ENCODE measurements around the gene CDPF1.

Gene CDPF1

DNA sequence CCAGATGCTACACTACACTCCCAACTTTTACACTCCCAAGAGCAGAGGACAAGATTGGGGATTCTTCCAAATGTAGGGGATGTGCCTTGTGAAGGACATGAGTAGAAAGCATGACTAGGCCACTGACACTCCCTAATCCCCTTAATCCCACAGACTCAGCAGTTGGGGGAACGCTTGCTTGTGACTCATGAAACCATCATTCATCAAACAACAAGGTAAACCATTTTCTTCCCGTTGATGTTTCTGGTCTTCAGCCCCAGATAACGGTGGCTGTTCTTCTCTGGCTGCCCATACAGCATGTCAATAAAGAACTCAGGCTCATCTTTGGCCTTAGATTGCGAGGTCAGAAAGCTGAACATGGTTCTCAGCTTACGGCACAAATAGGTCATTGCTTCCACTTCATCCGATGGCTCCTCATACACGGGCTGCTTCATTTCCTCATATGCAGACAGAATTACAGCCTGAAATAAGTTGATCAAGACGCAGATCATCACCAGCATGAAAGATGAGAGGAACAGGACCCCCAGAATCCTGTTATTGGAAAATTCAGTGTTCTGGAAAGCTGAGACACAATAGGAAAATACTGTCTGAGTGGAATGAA is 6.4 kb upstream of the CDPF1 start:
- DNase-seq (ENCODE audit: low spot score): no peak

- DNase-seq (ENCODE audit: low spot score): no peak
Measured at GRCh38 chr22:46251816-46252380, 1.8 kb upstream of the CDPF1 start.

GRCh38 chr22:46251266-46251665 is 1.2 kb upstream of the CDPF1 start:
- DNase-seq (ENCODE audit: low spot score): no peak

GRCh38 chr22:46250783-46251125 is 661 bp upstream of the CDPF1 start:
- DNase-seq (ENCODE audit: low spot score): no peak

DNA sequence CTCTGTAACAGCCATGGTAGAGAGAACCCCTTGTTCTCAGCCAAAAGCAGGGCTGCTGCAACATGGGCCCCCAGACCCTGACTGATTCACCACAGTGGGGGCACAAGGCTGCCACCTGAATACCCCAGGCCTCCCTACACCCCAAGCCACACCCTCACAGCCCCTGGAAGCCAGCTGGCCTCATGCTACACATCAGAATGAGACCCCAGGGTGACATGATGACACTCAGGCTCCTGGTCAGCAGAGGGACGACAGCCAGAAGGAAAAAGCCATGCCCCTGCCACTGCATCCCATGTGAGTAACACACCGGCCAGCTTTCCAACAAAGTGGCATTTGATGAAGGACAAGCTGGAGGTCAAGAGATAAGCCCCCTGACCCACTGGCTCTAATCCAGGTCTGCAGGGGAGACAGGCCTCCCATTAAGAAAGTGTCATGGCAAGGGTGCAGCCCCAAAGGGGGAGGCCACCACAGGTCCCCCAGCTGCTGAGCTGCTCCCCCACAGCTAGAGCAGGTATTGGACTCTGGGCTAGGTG is 2.6 kb downstream of the CDPF1 start:
- DNase-seq (ENCODE audit: low spot score): no peak

DNA sequence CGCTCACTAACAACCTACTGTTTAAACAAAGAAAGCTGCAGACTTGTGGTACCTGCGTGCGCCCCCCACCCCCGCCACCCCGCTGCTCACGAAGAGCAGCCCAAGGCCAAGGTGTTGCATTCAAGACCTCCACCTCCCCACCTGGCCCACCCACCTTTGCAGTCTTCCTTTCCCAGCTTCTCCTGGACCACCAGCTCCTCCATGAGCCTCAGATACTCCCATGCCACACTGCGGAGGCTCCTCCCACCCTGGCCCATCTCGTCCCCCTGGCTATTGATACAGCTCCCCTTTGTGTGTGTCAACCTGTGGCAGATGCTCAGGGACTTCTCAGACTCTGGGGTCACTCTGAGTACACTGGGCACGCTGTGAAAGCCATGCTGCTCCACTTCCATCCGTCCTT is 3.9 kb downstream of the CDPF1 start:
- DNase-seq (ENCODE audit: low spot score): no peak

- no peak for DNase-seq (ENCODE audit: low spot score)
Measured at GRCh38 chr22:46245511-46245910, 4.6 kb downstream of the CDPF1 start.

DNA sequence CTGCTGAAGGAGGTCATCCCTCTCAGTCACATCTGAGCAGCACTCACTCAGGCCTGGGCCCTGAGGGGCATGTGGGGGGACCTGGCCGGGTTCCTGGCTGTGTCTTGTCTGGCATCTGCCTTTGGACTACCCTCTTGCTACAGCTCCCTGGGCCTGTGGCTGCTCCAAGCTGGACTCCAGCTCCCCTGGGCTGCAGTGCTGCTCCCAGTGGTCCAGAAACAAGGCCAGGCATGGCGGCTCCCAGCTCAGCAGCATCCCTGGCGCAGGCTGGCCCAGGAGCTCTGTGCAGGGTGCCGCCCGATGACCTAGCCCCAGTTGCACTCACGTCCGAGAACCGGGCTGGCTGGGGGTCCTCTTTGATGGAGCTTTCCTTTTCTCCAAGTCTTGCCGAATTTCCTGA is 5.3 kb downstream of the CDPF1 start:
- no peak for DNase-seq (ENCODE audit: low spot score)

DNA sequence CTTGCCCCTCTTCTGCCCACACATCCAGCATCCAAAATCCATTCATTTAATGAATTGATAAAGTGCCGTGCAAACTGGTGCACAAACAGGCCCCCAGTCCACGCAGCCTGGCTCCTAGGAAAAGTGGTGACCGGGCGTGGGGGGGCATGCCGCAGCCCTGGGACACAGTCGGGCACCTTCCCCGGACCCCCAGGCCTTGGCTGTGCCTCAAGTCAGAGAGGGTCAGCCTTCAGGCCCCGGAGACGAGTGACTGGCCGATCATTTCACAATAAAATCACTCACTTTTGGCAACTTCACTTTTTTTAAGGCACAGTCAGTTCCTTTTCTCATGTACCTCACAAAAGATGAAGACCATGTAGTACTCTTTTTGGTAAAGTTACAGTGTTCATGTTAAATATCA is 8.0 kb downstream of the CDPF1 start:
- DNase-seq (ENCODE audit: low spot score): no peak

DNA sequence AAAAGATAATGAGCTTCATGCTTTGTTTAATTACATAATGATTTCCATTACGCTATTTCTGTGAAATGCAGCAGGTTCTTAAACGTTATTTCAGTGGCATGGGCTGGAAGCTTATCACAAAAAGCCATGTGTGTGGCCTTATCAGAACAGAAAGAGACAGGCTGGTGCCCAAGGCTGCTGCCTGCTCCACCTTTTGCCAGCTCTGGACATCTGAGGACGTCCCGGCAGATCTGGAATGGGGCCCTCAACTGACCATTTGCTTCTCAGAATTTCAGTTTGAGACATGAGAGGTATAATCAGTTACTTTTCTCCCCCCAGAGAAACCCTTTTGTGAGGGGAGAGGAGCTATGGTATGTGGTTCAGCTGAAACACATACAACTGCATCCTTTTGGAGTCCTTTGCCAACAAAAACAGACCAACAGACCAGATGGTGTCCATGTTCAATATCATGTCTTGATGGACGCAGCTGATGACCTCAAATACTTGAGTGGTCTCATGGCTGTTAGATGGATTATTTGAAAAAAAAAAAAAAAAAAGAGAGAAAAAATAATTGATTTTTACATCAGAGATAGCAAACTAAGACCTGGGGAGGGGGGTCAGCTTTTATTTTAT is 8.6 kb downstream of the CDPF1 start:
- DNase-seq (ENCODE audit: low spot score): no peak

GRCh38 chr22:46240907-46241306 is 9.2 kb downstream of the CDPF1 start:
- no peak for DNase-seq (ENCODE audit: low spot score)

DNA sequence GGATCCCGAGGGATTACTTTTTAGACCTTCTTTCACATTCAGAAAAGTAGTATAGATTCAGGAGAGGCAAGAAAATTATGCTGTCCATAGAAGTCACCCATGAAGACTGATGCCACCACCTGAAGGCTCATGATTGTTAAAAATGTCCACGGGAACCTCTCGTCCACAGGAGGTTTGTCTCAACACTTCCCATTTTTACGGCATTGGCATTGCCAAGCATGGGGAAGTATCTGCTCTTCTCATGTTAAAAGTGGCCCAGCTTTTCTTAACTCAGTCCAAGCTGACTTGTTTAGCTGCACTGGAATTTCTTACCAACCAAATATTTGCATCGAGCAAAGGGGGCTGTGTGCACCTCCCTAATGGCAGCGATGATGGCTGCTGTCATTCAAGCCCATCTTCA is 9.6 kb downstream of the CDPF1 start:
- no peak for DNase-seq (ENCODE audit: low spot score)

DNA sequence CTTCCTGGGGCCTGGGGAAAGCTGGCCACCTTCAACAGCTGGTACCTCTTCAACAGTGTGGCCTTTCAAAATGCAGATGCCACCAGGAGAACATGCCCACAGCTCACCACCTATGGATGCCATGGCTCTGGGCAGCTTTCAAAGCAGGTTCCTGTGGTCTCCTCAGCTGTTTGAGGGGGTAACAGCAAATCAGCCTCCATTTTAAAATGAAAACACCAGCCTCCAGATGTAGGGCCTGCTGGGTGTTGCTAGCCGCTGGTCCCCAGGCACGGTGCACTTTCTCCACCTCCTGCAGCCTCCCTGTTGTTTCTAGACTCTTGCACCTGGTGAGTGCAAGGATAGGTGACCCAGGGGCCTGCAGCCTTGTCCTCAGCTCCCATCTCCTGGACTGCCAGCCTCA is 10.0 kb downstream of the CDPF1 start:
- no peak for DNase-seq (ENCODE audit: low spot score)

GRCh38 chr22:46239261-46240048 is 10.6 kb downstream of the CDPF1 start:
- DNase-seq (ENCODE audit: low spot score): no peak

DNA sequence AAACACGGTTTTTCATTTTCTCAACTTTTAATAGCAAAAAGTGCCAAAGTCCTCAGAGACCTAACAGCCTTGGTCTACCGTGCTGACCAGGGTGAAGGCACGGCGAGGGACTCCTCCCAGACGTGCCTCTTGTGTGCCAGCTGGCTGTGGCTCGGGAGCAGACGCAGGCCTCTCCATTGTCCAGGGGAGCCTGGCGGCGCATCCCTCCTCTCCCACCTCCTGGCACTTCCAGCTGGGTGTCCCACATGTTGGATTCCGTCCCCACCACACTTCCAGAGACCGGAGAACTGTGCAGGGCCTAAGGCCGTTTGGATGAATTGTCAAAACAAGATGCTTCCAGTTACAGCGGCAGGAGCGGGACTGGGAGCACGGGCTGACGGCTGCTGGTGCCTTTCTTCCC is 11.6 kb downstream of the CDPF1 start:
- no peak for DNase-seq (ENCODE audit: low spot score)

DNA sequence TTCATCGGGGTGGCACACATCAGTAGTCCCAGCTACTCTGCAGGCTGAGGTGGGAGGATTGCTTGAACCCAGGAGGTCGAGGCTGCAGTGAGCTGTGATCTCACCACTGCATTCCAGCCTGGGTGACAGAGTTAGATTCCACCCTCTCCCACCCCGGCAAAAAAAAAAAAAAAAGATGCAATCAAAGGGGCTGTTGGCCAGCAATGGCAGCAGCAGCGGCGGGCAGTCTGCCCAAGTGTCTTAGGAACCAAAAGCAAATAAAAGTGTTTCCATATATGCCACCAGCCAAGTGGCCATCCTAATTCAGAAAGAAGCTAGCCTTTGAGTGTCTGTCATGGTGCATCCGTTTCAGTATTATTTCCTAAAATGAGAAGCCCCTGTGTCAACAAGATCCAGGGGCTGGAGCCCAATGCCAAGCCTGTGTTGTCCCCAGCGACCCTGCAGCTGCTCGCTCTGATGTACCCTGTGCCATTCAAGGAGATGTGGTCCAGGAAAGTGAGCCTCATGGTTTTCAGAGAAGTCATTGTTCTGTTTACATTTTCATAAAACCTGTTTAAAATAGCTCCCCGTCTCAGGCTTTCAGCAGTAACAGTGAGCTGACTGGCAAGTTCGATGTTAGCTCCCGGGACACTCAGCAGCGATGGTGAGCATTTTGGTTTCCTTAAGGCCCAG is 12.5 kb downstream of the CDPF1 start:
- no peak for DNase-seq (ENCODE audit: low spot score)

GRCh38 chr22:46234969-46235368 is 15.1 kb downstream of the CDPF1 start:
- no peak for DNase-seq (ENCODE audit: low spot score)

GRCh38 chr22:46233231-46233630 is 16.9 kb downstream of the CDPF1 start:
- no peak for DNase-seq (ENCODE audit: low spot score)

DNA sequence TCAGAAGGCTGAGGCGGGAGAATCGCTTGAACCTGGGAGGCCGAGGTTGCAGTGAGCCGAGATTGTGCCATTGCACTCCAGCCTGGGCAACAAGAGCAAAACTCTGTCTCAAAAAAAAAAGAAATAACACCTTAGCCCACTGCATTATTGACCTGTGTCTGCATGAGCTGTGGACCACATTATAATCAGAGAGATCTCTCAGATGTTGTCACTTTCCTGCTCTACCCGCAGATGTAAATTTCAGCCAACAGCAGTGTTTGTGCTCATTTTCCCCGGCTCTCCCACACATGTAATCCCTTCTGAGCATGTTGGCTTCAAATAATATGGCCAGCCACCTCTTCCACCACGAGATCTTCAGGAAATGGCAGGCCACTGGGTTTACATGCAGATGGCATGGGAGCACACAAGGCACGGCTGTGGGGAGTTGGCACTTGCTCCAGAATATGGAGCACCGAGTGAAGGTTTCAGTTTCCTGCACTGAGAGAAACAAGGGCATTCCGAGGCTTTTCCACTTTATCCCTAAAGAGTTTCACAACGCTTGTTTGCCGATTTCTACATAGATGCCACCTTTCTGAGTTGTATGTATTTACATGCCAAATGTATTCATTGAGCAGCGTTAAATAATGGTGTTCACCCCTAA is 19.7 kb downstream of the CDPF1 start:
- no peak for DNase-seq (ENCODE audit: low spot score)

DNA sequence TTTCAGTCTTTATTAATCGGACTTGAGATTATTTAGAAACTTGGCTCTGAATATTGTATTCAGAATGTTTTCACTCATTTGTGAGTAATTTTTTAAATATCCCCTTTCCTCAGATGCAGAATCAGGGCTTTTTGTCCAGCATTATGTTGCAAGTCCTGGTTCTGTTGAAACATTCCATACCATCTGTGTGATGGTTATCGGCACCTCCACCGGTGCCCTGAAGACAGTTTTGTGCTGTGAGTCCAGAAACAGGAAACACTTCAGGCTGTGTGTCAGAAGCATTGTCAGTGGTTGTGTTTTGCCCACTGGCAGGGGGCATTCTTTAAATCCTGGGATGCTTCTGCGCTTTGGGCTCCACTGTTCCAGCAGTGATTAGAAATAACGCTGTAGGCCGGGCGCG is 20.4 kb downstream of the CDPF1 start:
- DNase-seq (ENCODE audit: low spot score): no peak

DNA sequence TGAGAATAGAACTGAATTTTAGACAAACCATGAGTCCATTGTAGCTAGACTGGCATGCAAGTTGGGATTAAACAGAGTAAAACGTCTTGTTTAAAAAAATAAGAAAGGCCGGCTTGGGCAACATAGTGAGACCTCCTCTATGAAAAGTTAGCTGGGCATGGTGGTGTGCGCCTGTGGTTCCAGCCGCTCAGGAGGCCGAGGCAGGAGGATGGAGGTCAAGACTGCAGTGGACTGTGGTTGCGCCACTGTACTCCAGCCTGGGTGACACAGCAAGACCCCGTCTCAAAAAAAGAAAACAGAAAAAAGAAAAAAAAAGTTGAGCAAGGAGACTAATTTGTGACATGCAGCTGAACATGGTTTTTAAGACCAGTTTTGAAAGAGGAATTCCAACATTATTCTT is 23.5 kb downstream of the CDPF1 start:
- DNase-seq (ENCODE audit: low spot score): no peak

DNA sequence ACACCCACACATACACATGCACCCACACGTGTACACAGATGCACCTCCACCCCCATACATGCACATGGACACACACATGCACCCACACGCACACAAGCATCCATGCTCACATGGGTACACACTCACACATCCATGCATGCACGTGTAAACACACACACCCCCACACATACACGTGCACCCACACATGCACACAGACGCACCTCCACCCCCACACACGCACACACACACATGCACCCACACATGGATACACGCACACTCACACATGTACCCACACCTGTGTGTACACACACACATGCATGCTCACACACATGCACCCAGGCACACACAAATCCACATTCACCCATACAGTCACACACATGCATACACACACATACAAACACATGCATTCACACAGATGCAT is 24.5 kb downstream of the CDPF1 start:
- no peak for DNase-seq (ENCODE audit: low spot score)
